Natural killer cell treated with Interleukin-12 subunit alpha and Interleukin-12 subunit beta and Interleukin-15 and Interleukin-18, amount 100 ng/mL, for 72 hours (primary cell): ENCODE data around the gene POMT1. TPM values are rescaled to one million over a fixed set of nuclear protein-coding genes. Genes with fewer than 3 reads are reported as not detected.
A peak's percentile ranks its signal among the peaks of the same experiment; 100 is the strongest.

Experiments
- ATAC-seq, 2 donors: fragments of 150-1000 bp; cut with Tn5 transposase in 1 of 2; sonication (Bioruptor Pico), chemical (Tn5 transposase) in 1 of 2; 2 replicates each; pipeline ENCODE4 v1.10.0; 2021
- DNase-seq: peaks from one replicate; pipeline ENCODE4 v3.0.0; 2022; ENCODE audit warnings: low spot score
- H3K27ac Mint-ChIP-seq, 2 donors: 1 replicate in 1 of 2; 2 replicates in 1 of 2; pipeline ENCODE4 v1.8.0; 2022; ENCODE audit warnings: mixed read lengths in 2 of 2, mild to moderate bottlenecking in 1 of 2, moderate library complexity in 1 of 2
- H3K27me3 Mint-ChIP-seq, 2 donors: 1 replicate in 1 of 2; 2 replicates in 1 of 2; pipeline ENCODE4 v1.8.0; 2022; ENCODE audit warnings: mixed read lengths in 2 of 2
- H3K36me3 Mint-ChIP-seq: one replicate; pipeline ENCODE4 v1.8.0; 2022; ENCODE audit warnings: mixed read lengths
- H3K4me1 Mint-ChIP-seq, 2 donors: 1 replicate in 1 of 2; 2 replicates in 1 of 2; pipeline ENCODE4 v1.8.0; 2022; ENCODE audit warnings: low read depth in 2 of 2, mixed read lengths in 2 of 2, mild to moderate bottlenecking in 1 of 2
- H3K4me3 Mint-ChIP-seq: one replicate; pipeline ENCODE4 v1.8.0; 2022; ENCODE audit warnings: mixed read lengths
- H3K9me3 Mint-ChIP-seq: 2 replicates; pipeline ENCODE4 v1.8.0; 2022; ENCODE audit warnings: mixed read lengths
- total RNA-seq, 2 donors: library from RNA; stranded (reverse); gene quantifications; one replicate each; pipeline ENCODE4 v1.2.3, GENCODE V29; 2022

Gene POMT1
- total RNA-seq, 2 donors from 2014 or later = 30.5 to 53.4 TPM

GRCh38 chr9:131516930-131517329 is 14.2 kb downstream of the POMT1 start:
- no peaks in the 10 kb centered on the region for H3K4me1 Mint-ChIP-seq
- ATAC-seq (no peak), DNase-seq (no peak)
- H3K27ac Mint-ChIP-seq = no peak overlapping the region
- H3K9me3 Mint-ChIP-seq = no peaks in the 10 kb centered on the region
- H3K36me3 Mint-ChIP-seq = no peaks in the 10 kb centered on the region
- H3K27me3 Mint-ChIP-seq = no peaks in the 10 kb centered on the region
- H3K4me3 Mint-ChIP-seq = no peak overlapping the region

DNA sequence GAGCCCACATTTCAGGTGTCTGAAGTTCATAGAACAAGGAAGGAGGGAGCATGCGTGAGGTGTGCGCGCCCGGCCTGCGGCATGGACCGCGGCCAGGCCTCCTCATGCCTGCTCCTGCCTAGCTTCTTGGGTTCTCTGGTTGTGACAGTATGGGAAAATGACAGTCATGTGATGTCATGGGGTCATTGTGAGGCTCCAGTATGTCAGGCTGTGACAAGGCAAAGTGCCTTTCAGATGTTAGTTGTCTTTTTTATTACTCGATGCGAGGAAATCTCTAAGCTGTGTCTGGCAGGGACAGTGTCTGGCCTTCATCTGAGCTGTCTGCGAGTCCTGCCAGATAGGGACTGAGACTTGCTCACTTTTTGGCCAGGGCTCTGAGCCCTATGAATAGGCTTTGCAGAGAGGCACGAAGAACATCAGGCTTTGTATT is 15.1 kb downstream of the POMT1 start:
- Mint-ChIP-seq H3K36me3 (no peaks in the 10 kb centered on the region), H3K27me3 (no peaks in the 10 kb centered on the region), H3K4me3 (no peak overlapping the region), H3K27ac (no peak overlapping the region), H3K4me1 (no peaks in the 10 kb centered on the region), H3K9me3 (no peaks in the 10 kb centered on the region)
- DNase-seq (no peak), ATAC-seq (no peak)

GRCh38 chr9:131518553-131518952 is 15.8 kb downstream of the POMT1 start:
- Mint-ChIP-seq H3K27me3 (no peaks in the 10 kb centered on the region), H3K9me3 (no peaks in the 10 kb centered on the region), H3K36me3 (no peaks in the 10 kb centered on the region), H3K4me1 (no peaks in the 10 kb centered on the region), H3K4me3 (no peak overlapping the region), H3K27ac (no peak overlapping the region)
- ATAC-seq (no peak), DNase-seq (no peak)

GRCh38 chr9:131520503-131520902 is 17.8 kb downstream of the POMT1 start:
- H3K27me3 Mint-ChIP-seq = no peaks in the 10 kb centered on the region
- no peak for DNase-seq
- no peaks in the 10 kb centered on the region for H3K36me3 Mint-ChIP-seq
- H3K9me3 Mint-ChIP-seq = no peaks in the 10 kb centered on the region
- H3K27ac Mint-ChIP-seq = no peak overlapping the region
- ATAC-seq = no peak
- no peak overlapping the region for H3K4me3 Mint-ChIP-seq
- H3K4me1 Mint-ChIP-seq = no peaks in the 10 kb centered on the region

GRCh38 chr9:131521203-131521602 is 18.5 kb downstream of the POMT1 start:
- H3K4me3 Mint-ChIP-seq = no peak overlapping the region
- no peaks in the 10 kb centered on the region for H3K4me1 Mint-ChIP-seq
- no peaks in the 10 kb centered on the region for H3K9me3 Mint-ChIP-seq

GRCh38 chr9:131521822-131522221 is 19.1 kb downstream of the POMT1 start:
- Mint-ChIP-seq H3K27me3 (no peaks in the 10 kb centered on the region), H3K4me1 (no peaks in the 10 kb centered on the region), H3K27ac (no peak overlapping the region), H3K9me3 (no peaks in the 10 kb centered on the region), H3K36me3 (no peaks in the 10 kb centered on the region), H3K4me3 (no peak overlapping the region)
- no peak for ATAC-seq
- no peak for DNase-seq

More at GRCh38 chr9:131521203-131521602, 18.5 kb downstream of the POMT1 start:
- Mint-ChIP-seq H3K36me3 (no peaks in the 10 kb centered on the region), H3K27me3 (no peaks in the 10 kb centered on the region), H3K27ac (no peak overlapping the region)
- ATAC-seq (no peak), DNase-seq (no peak)

GRCh38 chr9:131522257-131523085 is 19.8 kb downstream of the POMT1 start:
- no peaks in the 10 kb centered on the region for H3K4me1 Mint-ChIP-seq
- no peaks in the 10 kb centered on the region for H3K36me3 Mint-ChIP-seq
- no peak for ATAC-seq
- no peaks in the 10 kb centered on the region for H3K27me3 Mint-ChIP-seq
- no peak overlapping the region for H3K27ac Mint-ChIP-seq
- H3K4me3 Mint-ChIP-seq = no peak overlapping the region
- DNase-seq = no peak
- H3K9me3 Mint-ChIP-seq = no peaks in the 10 kb centered on the region

DNA sequence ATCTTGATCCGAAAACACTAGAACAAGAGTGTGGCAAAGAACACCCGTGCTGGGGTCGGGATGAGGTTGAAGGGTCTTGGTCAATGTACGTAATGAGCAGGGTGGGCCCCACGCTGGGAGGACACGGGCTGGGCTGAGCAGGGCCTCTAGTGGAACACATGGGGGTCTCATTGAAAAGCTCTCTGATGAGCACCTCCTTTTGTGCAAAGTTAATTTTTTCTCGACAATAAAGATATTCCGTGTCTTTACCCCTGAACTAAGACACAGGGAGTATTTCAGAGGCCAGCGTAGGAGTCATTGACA is 20.3 kb downstream of the POMT1 start:
- Mint-ChIP-seq H3K36me3 (no peaks in the 10 kb centered on the region), H3K4me1 (no peaks in the 10 kb centered on the region)

GRCh38 chr9:131523451-131524435 is 21.0 kb downstream of the POMT1 start:
- Mint-ChIP-seq H3K4me1 (no peaks in the 10 kb centered on the region), H3K27ac (no peak overlapping the region), H3K27me3 (no peaks in the 10 kb centered on the region), H3K36me3 (peaks cover 4% of the 10 kb centered on the region), H3K9me3 (no peaks in the 10 kb centered on the region), H3K4me3 (no peak overlapping the region)
- DNase-seq (no peak), ATAC-seq (no peak)

More for the DNA sequence above, 20.3 kb downstream of the POMT1 start:
- H3K27ac Mint-ChIP-seq = no peak overlapping the region
- no peak for ATAC-seq
- H3K4me3 Mint-ChIP-seq = no peak overlapping the region
- no peak for DNase-seq
- H3K9me3 Mint-ChIP-seq = no peaks in the 10 kb centered on the region
- H3K27me3 Mint-ChIP-seq = no peaks in the 10 kb centered on the region

- Mint-ChIP-seq H3K9me3 (no peaks in the 10 kb centered on the region), H3K36me3 (peaks cover 4% of the 10 kb centered on the region)
These were observed 22.1 kb downstream of the POMT1 start for GRCh38 chr9:131524665-131525315.

DNA sequence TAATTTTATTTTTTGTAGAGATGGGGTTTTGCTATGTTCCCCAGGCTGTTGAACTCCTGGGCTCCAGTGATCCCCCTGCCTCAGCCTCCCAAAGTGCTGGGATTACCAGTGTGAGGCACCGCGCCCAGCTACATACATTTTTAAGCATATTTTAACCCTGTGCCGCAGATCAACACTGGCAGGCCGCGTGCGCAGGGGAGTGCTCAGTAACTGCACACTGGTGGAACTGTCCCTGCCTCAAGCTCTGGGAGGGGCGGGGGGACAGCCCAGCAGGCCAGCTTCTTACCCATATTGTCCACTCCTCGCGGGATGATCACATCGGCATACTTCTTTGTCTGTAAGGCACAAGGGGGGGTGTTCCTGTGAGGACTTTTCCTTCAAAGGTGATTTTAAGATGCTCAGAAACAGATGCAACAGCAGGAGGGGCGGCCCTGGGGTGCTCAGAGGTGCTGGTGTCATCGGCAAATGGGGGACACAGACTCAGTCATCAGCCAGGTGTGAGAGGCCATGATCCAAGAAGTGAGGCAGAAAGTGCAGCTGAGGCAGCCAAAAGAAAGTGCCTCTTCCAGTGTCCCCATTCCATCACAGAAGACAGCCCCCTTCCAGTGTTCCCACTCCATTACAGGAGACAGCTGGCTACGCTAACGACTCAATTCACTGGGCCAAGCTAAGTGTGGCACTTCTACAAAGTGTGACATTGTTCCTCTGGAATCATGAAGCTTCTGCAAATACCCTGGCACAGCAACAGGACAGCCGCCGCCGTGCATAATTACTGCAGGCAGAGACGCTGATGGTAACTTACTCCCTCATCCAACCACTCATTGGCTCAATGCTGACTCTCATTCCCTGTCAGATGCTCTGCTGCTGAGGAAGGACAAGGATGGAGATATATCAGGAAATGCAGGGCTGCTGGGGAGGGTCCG is 23.2 kb downstream of the POMT1 start:
- Mint-ChIP-seq H3K9me3 (no peaks in the 10 kb centered on the region), H3K36me3 (peaks cover 4% of the 10 kb centered on the region), H3K27me3 (no peaks in the 10 kb centered on the region), H3K4me1 (peaks cover 3 to 6% of the 10 kb centered on the region in 2 donors), H3K4me3 (no peak overlapping the region), H3K27ac (no peak overlapping the region)
- DNase-seq (no peak), ATAC-seq (no peak)

More at GRCh38 chr9:131524665-131525315, 22.1 kb downstream of the POMT1 start:
- Mint-ChIP-seq H3K4me1 (peaks cover under 1 to 3% of the 10 kb centered on the region in 2 donors), H3K27me3 (no peaks in the 10 kb centered on the region), H3K27ac (no peak overlapping the region), H3K4me3 (no peak overlapping the region)
- no peak for ATAC-seq
- DNase-seq = no peak

DNA sequence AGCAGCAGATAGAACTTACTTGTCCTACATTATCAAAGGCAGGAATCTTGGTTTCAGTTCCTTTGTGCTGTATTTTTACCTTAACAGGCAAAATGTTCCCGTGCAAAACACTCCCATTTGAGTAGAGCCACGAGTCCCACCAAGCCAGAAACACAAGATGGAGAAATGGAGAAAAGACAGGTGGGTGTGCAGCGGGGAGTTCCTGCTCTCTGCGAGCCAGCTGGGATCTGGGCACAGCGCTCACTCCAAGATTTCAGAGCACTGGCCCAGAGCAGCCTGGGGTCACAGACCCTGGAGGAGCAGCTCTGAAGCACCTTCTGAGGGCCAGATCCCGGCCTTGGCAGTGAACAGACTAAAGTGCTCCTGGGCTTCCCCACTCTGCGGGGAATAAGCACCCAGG is 25.5 kb downstream of the POMT1 start:
- Mint-ChIP-seq H3K9me3 (no peaks in the 10 kb centered on the region), H3K36me3 (peaks cover 4% of the 10 kb centered on the region), H3K4me3 (peak overlapping the region; percentile 34), H3K27me3 (no peaks in the 10 kb centered on the region), H3K27ac (no peak overlapping the region), H3K4me1 (peaks cover 3 to 6% of the 10 kb centered on the region in 2 donors)
- DNase-seq = no peak
- ATAC-seq = no peak
